ENCODE results near the gene PATJ. TPM values are rescaled to one million over a fixed set of nuclear protein-coding genes. Genes with fewer than 3 reads are reported as not detected.

PATJ gene
- polyA plus RNA-seq (2013, experiment 1 of 2): 0.95 TPM
- polyA plus RNA-seq (2013, experiment 2 of 2): 1.1 TPM

DNA sequence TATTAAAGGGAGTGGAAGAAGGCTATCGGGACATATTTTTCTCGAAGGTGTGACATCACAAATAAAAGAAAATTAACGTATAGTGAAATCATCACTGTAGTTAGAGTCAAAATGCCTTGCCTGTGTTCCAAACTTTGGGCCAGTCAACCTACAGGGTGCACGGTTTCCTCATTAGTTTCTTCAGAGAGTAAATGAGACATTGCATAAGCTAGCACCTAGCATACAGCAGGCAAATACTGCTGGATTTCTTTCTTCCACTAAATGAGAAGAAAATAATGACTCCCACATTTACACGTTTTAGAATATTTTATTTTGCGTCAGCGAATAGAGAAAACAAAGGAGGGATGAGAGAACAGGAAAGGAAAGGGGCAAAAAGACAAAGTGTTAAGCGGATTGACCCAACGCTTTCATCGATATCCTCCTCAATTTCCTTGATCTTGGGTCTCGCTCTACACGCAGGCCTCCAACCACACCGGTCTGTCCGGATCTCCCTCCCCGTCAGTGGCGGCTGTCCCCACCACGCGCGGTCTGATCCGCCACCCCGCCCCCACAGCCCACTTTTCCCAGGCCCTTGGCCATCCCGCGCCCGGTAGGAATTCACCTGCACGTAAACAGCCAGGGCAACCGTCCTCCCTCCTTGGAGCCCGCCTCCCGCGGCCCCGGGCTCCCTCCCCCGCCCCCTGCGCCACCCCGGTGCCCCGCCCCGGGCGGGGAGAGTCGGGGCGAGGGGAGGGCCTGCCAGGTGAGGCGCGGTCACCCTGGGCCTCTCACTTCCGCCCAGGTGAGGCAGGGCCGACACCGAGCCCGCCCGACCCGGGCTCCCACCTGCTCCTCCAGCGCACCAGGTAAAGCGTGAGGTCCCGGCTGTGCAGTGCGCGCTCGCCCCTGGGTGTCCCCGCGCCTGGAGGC is at the start of gene PATJ:
PATJ (plus strand) TSS at position 770 of the 909 bp plus-strand sequence. CDS start 20,413 bp downstream, outside the sequence.
- no peaks in the 10 kb centered on the region for H3K9me3 ChIP-seq (ENCODE audit: control insufficient read depth, low read length)
- 10% methylated on average over 41 of the region's 54 CpGs for WGBS

DNA sequence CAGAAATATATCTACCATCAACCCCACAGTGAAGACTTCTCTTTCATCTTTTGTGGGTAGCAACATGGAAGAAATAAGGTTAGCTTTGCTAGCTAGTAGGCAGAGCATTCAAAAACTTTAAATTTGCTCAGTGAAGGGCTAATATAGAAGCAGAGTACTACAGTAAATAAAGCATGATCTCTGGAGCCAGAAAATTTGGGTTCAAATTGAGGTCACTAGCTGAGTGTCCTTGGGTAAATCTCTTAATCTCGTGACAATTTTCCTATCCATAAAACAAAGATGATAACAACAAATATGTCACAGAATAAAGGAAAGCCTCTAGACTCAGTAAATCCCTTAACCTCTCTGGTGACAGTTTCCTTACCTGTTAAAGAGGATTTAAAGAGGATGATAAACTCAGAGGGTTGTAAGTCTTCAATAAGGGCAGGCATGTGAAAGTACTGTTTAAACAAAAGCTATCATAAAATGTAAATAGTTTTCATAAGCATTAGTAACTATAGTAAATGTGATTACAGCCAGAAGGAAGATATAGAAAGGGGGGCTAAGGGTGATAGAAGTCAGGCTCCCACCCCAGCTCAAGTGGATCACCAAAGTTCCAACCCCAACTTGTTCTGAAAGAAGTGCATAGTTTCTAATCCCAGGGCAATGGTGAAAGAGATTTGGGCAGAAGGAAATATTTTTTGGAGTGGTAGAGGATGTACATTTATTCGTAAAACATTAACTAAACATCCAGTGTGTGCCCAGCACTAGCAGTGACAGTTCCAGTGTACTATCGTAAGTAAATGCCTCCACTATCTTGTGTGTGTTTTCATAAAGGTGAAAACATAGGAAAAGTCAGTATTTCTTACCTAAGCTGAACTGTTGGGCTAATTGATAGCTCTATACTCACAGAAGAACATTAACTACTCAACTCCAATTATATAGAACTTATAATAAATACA is 42.1 kb upstream of the PATJ start:
- H2BK15ac ChIP-seq (ENCODE audit: low read depth, poor library complexity, severe bottlenecking): no peak overlapping the region
- DNase-seq: no peak
- WGBS: no CpG with 5 or more reads among the region's 3 CpGs
- no peak overlapping the region for H2AK5ac ChIP-seq (ENCODE audit: low read length, severe bottlenecking)
- H2BK120ac ChIP-seq (ENCODE audit: low read depth, low read length): no peak overlapping the region
- H2BK5ac ChIP-seq (ENCODE audit: low read depth, low read length, poor library complexity, severe bottlenecking): no peak overlapping the region
- no peak overlapping the region for H3K23ac ChIP-seq (ENCODE audit: low read length in 2 of 2)
- H3K4ac ChIP-seq (ENCODE audit: low read depth in 1 of 2, low read length in 2 of 2): no peak overlapping the region
- H3K79me1 ChIP-seq (replicated peaks; ENCODE audit: low read length, poor library complexity, severe bottlenecking): peaks cover 11% of the 10 kb centered on the region
- peaks cover 20 to 60% of the 10 kb centered on the region in 2 experiments for H3K36me3 ChIP-seq (ENCODE audit: control insufficient read depth in 1 of 2, insufficient read depth in 2 of 2, low read depth in 1 of 2, low read length in 2 of 2)
- H3K4me3 ChIP-seq (ENCODE audit: insufficient read depth in 1 of 2, low read depth in 1 of 2, low read length in 2 of 2): no peak overlapping the region
- no peak overlapping the region for H2BK12ac ChIP-seq (ENCODE audit: low read length in 2 of 2)
- H3K9ac ChIP-seq (ENCODE audit: low read length): no peak overlapping the region
- no peak overlapping the region for H4K8ac ChIP-seq (ENCODE audit: low read length)
- no peaks in the 10 kb centered on the region for H3K9me3 ChIP-seq (ENCODE audit: control insufficient read depth, low read length)
- no peak overlapping the region for H4K91ac ChIP-seq (ENCODE audit: low read length)
- no peak overlapping the region for H3K4me2 ChIP-seq (ENCODE audit: low read length, poor library complexity, severe bottlenecking)
- no peak overlapping the region for H2AFZ ChIP-seq (ENCODE audit: low read depth, low read length)
- no peaks in the 10 kb centered on the region for H3K4me1 ChIP-seq (ENCODE audit: control insufficient read depth, insufficient read depth, low read depth, low read length)
- H3K14ac ChIP-seq (ENCODE audit: low read length in 2 of 2): no peak overlapping the region
- no peaks in the 10 kb centered on the region for H3K27me3 ChIP-seq (ENCODE audit: control insufficient read depth in 1 of 2, insufficient read depth in 1 of 2, low read length in 2 of 2)
- H3K18ac ChIP-seq (ENCODE audit: low read depth in 1 of 2, low read length in 2 of 2): no peak overlapping the region
- no peak overlapping the region for H3K27ac ChIP-seq (ENCODE audit: low read length, poor library complexity, severe bottlenecking)

More for the DNA sequence above, at the start of gene PATJ:
- H3K9ac ChIP-seq (ENCODE audit: low read length): peak within 1 kb of the TSS; percentile 97
- H3K4ac ChIP-seq (ENCODE audit: low read depth in 1 of 2, low read length in 2 of 2): peak within 1 kb of the TSS in 1 of 2 experiments; percentile 84
- H2BK12ac ChIP-seq (ENCODE audit: low read length in 2 of 2): peak within 1 kb of the TSS in 1 of 2 experiments; percentile 42
- H2BK5ac ChIP-seq (ENCODE audit: low read depth, low read length, poor library complexity, severe bottlenecking): no peak within 1 kb of the TSS
- H2AFZ ChIP-seq (ENCODE audit: low read depth, low read length): peak within 1 kb of the TSS; percentile 91
- peak within 1 kb of the TSS in 1 of 2 experiments; percentile 46 for H3K14ac ChIP-seq (ENCODE audit: low read length in 2 of 2)
- peak within 1 kb of the TSS; percentile 54 for H4K8ac ChIP-seq (ENCODE audit: low read length)
- peak within 1 kb of the TSS; percentile 79 for H2BK120ac ChIP-seq (ENCODE audit: low read depth, low read length)
- peak within 1 kb of the TSS; percentile 96 for H2BK15ac ChIP-seq (ENCODE audit: low read depth, poor library complexity, severe bottlenecking)
- peak within 1 kb of the TSS; percentile 85 to 93 for H3K4me3 ChIP-seq (ENCODE audit: insufficient read depth in 1 of 2, low read depth in 1 of 2, low read length in 2 of 2)
- peaks cover 6% of the 10 kb centered on the region for H3K4me1 ChIP-seq (ENCODE audit: control insufficient read depth, insufficient read depth, low read depth, low read length)
- no peaks in the 10 kb centered on the region for H3K36me3 ChIP-seq (ENCODE audit: control insufficient read depth in 1 of 2, insufficient read depth in 2 of 2, low read depth in 1 of 2, low read length in 2 of 2)
- H3K23ac ChIP-seq (ENCODE audit: low read length in 2 of 2): no peak within 1 kb of the TSS
- no peak for DNase-seq
- H3K27ac ChIP-seq (ENCODE audit: low read length, poor library complexity, severe bottlenecking): peak within 1 kb of the TSS; percentile 36
- H3K27me3 ChIP-seq (ENCODE audit: control insufficient read depth in 1 of 2, insufficient read depth in 1 of 2, low read length in 2 of 2): no peaks in the 10 kb centered on the region
- peaks cover 13% of the 10 kb centered on the region for H3K79me1 ChIP-seq (replicated peaks; ENCODE audit: low read length, poor library complexity, severe bottlenecking)
- H3K4me2 ChIP-seq (ENCODE audit: low read length, poor library complexity, severe bottlenecking): peak within 1 kb of the TSS; percentile 75
- H3K18ac ChIP-seq (ENCODE audit: low read depth in 1 of 2, low read length in 2 of 2): peak within 1 kb of the TSS; percentile 62 to 77
- no peak within 1 kb of the TSS for H2AK5ac ChIP-seq (ENCODE audit: low read length, severe bottlenecking)
- peak within 1 kb of the TSS; percentile 34 for H4K91ac ChIP-seq (ENCODE audit: low read length)

- no peak overlapping the region for H2BK15ac ChIP-seq (ENCODE audit: low read depth, poor library complexity, severe bottlenecking)
- no peak for DNase-seq
- H3K4me2 ChIP-seq (ENCODE audit: low read length, poor library complexity, severe bottlenecking): no peak overlapping the region
- no peak overlapping the region for H3K18ac ChIP-seq (ENCODE audit: low read depth in 1 of 2, low read length in 2 of 2)
- no peak overlapping the region for H2AK5ac ChIP-seq (ENCODE audit: low read length, severe bottlenecking)
- no peak overlapping the region for H3K4me3 ChIP-seq (ENCODE audit: insufficient read depth in 1 of 2, low read depth in 1 of 2, low read length in 2 of 2)
- H2BK5ac ChIP-seq (ENCODE audit: low read depth, low read length, poor library complexity, severe bottlenecking): no peak overlapping the region
- no peak overlapping the region for H3K9ac ChIP-seq (ENCODE audit: low read length)
- no peaks in the 10 kb centered on the region for H3K27me3 ChIP-seq (ENCODE audit: control insufficient read depth in 1 of 2, insufficient read depth in 1 of 2, low read length in 2 of 2)
- no peak overlapping the region for H3K23ac ChIP-seq (ENCODE audit: low read length in 2 of 2)
- no peak overlapping the region for H4K8ac ChIP-seq (ENCODE audit: low read length)
- no peak overlapping the region for H2BK12ac ChIP-seq (ENCODE audit: low read length in 2 of 2)
- H2BK120ac ChIP-seq (ENCODE audit: low read depth, low read length): no peak overlapping the region
- no peaks in the 10 kb centered on the region for H3K9me3 ChIP-seq (ENCODE audit: control insufficient read depth, low read length)
- no peak overlapping the region for H3K27ac ChIP-seq (ENCODE audit: low read length, poor library complexity, severe bottlenecking)
- H3K79me1 ChIP-seq (replicated peaks; ENCODE audit: low read length, poor library complexity, severe bottlenecking): peaks cover 22% of the 10 kb centered on the region
- no peak overlapping the region for H3K14ac ChIP-seq (ENCODE audit: low read length in 2 of 2)
- H3K4me1 ChIP-seq (ENCODE audit: control insufficient read depth, insufficient read depth, low read depth, low read length): no peaks in the 10 kb centered on the region
- no peak overlapping the region for H3K4ac ChIP-seq (ENCODE audit: low read depth in 1 of 2, low read length in 2 of 2)
- WGBS: 87% methylated on average over 4 of the region's 7 CpGs
- H3K36me3 ChIP-seq (ENCODE audit: control insufficient read depth in 1 of 2, insufficient read depth in 2 of 2, low read depth in 1 of 2, low read length in 2 of 2): peaks cover 33 to 48% of the 10 kb centered on the region in 2 experiments
- no peak overlapping the region for H4K91ac ChIP-seq (ENCODE audit: low read length)
- no peak overlapping the region for H2AFZ ChIP-seq (ENCODE audit: low read depth, low read length)
Measured at GRCh38 chr1:61708953-61709907, 33.0 kb upstream of the PATJ start.

Measured in mesenchymal stem cell (in vitro differentiated cells and primary cell).